ENCODE results near the gene ASAP2.

GRCh38 chr2:9220201-9220600 is 13.6 kb downstream of the ASAP2 start:
- TF ChIP-seq REST (IDR thresholded peaks at IDR 0.05; ENCODE audit: insufficient read depth in 1 of 2, low read depth in 2 of 2, low read length in 2 of 2) (no peak), POLR2AphosphoS5 (IDR thresholded peaks at IDR 0.05; ENCODE audit: low read depth, low read length) (no peak), TAF1 (IDR thresholded peaks at IDR 0.05; ENCODE audit: borderline replicate concordance, insufficient read depth, low read length) (no peak), SIN3A (IDR thresholded peaks at IDR 0.05; ENCODE audit: borderline replicate concordance, insufficient read depth, low read length) (no peak), FOXP2 (optimal IDR thresholded peaks at IDR 0.05; ENCODE audit: borderline replicate concordance, extremely low read depth, extremely low read length, insufficient read depth) (no peak)

Data from PFSK-1 (cell line).